Measurements from ENCODE around the gene MBTD1.

GRCh38 chr17:51152766-51153209 is 107.1 kb downstream of the MBTD1 start:
- TF ChIP-seq MAX (IDR thresholded peaks at IDR 0.05) (no peak), CTCF (IDR thresholded peaks at IDR 0.05; ENCODE audit: low read depth, low read length, missing input control) (no peak), REST (IDR thresholded peaks at IDR 0.05) (no peak), YY1 (IDR thresholded peaks at IDR 0.05) (no peak), RAD21 (IDR thresholded peaks at IDR 0.05) (no peak)

All from liver (tissue), 3 donors.